Fibroblast of lung (primary cell): ENCODE measurements around the gene IFITM5.

Source experiments
- CTCF ChIP-seq, 2 donors: IDR thresholded peaks in 1 of 2; conservative IDR thresholded peaks in 1 of 2; 1 replicate in 1 of 2; 2 replicates in 1 of 2; pipeline ENCODE4 v1.5.1; 2011 to 2012; ENCODE audit warnings: low read length in 2 of 2, control low read depth in 1 of 2, inconsistent platforms in 1 of 2, low read depth in 1 of 2, mild to moderate bottlenecking in 1 of 2
- EZH2 ChIP-seq: IDR thresholded peaks from 2 replicates; pipeline ENCODE4 v1.5.1; 2012; ENCODE audit warnings: low read length, control low read depth, mild to moderate bottlenecking; ENCODE audit errors: missing control alignments

- TF ChIP-seq CTCF (conservative IDR thresholded peaks at IDR 0.05 in 1 of 2, IDR thresholded peaks at IDR 0.05 in 1 of 2; ENCODE audit: low read depth in 1 of 2, low read length in 2 of 2) = no peak
- TF ChIP-seq EZH2 = no peak
These were observed 11.4 kb downstream of the IFITM5 start for GRCh38 chr11:287821-288477.
